HG02981 (cell line): Measurements from ENCODE around the gene KRTAP5-9.
"Not testable (repeated sequence)": the region's sequence is repeated elsewhere in the genome, so short reads cannot be mapped to it uniquely, and the experiment has no call there.

Source experiments
- ATAC-seq: cut with Tn5 transposase; IDR thresholded peaks from one replicate; pipeline ENCODE4 v1.9.1; 2021; ENCODE audit warnings: mild to moderate bottlenecking, moderate library complexity; ENCODE audit not compliant: unreplicated experiment

The KRTAP5-9 gene

GRCh38 chr11:71548120-71548519 is at the start of gene KRTAP5-9:
KRTAP5-9 (plus strand) TSS chr11:71548420; CDS start chr11:71548658, 238 bp downstream.
- ATAC-seq, result no peak

- ATAC-seq, result no peak
Observed at GRCh38 chr11:71499125-71499524, 49.1 kb upstream of the KRTAP5-9 start.

GRCh38 chr11:71499546-71499945 is 48.7 kb upstream of the KRTAP5-9 start:
- no peak for ATAC-seq

- ATAC-seq, result no peak
Observed at GRCh38 chr11:71500601-71501021, 47.6 kb upstream of the KRTAP5-9 start.

GRCh38 chr11:71501071-71501985 is 46.9 kb upstream of the KRTAP5-9 start:
- ATAC-seq, result no peak

GRCh38 chr11:71502026-71502425 is 46.2 kb upstream of the KRTAP5-9 start:
- no peak for ATAC-seq

GRCh38 chr11:71502871-71503435 is 45.3 kb upstream of the KRTAP5-9 start:
- no peak for ATAC-seq

GRCh38 chr11:71504531-71504930 is 43.7 kb upstream of the KRTAP5-9 start:
- ATAC-seq, result no peak

GRCh38 chr11:71505001-71505400 is 43.2 kb upstream of the KRTAP5-9 start:
- ATAC-seq, result no peak

- no peak for ATAC-seq
Observed at GRCh38 chr11:71505781-71506180, 42.4 kb upstream of the KRTAP5-9 start.

- ATAC-seq, result no peak
Observed at GRCh38 chr11:71507102-71507501, 41.1 kb upstream of the KRTAP5-9 start.

GRCh38 chr11:71518506-71519471 is 29.4 kb upstream of the KRTAP5-9 start:
- ATAC-seq, result no peak

- no peak for ATAC-seq
Observed at GRCh38 chr11:71519546-71519945, 28.7 kb upstream of the KRTAP5-9 start.

GRCh38 chr11:71525188-71525937 is 22.9 kb upstream of the KRTAP5-9 start:
- no peak for ATAC-seq

- no peak for ATAC-seq
Observed at GRCh38 chr11:71525938-71526495, 22.2 kb upstream of the KRTAP5-9 start.

- not testable (repeated sequence) for ATAC-seq
Observed at GRCh38 chr11:71526796-71527575, 21.2 kb upstream of the KRTAP5-9 start, which contains the start of gene KRTAP5-7. KRTAP5-7 (plus strand) TSS chr11:71527267; CDS start chr11:71527301, 34 bp downstream.

- ATAC-seq, result no peak
Observed at GRCh38 chr11:71527576-71528210, 20.5 kb upstream of the KRTAP5-9 start.

- no peak for ATAC-seq
Observed at GRCh38 chr11:71530602-71531001, 17.6 kb upstream of the KRTAP5-9 start.
